Activated naive CD4-positive, alpha-beta T cell treated with anti-CD3 and anti-CD28 coated beads, Interleukin-2, amount 10 ng/mL, durations not matched to agents 5 hours and 36 hours (primary cell): ENCODE results near the gene LGR6. TPM values are rescaled to one million over a fixed set of nuclear protein-coding genes. Genes with fewer than 3 reads are reported as not detected.

Experiments
- total RNA-seq, 2 experiments: library from RNA; stranded (reverse); gene quantifications; one replicate each; pipeline ENCODE4 v1.2.3, GENCODE V29; 2021

The LGR6 gene
- total RNA-seq, result not detected

DNA sequence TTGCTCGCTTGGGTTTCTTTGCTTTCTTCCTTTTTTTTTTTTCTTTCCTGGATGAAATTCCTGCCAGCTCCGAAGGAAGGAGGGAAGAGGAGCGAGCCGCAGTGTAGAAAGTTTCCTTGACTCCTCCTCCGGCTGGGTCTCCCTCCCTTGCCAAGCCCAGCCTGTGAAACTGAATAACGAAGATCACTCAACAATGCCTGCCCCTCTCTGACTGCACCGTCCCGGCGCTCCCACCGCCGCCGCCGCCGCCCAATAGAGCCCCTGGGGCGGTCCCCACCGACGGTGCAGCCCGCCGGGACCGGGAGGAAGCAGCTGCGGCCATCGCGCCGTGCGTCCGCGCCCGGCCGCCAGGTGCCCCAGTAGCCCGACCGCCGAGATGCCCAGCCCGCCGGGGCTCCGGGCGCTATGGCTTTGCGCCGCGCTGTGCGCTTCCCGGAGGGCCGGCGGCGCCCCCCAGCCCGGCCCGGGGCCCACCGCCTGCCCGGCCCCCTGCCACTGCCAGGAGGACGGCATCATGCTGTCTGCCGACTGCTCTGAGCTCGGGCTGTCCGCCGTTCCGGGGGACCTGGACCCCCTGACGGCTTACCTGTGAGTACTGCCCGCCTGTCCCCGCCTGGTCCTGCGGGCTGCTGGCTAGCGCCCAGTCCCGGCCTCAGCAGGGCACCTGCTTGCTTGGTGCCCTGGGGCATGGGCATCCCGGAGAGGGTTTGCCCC, at the start of gene LGR6:
Gene LGR6 (plus strand): TSS at position 186 of the 714 bp plus-strand sequence. CDS start 191 bp downstream, at position 377.

DNA sequence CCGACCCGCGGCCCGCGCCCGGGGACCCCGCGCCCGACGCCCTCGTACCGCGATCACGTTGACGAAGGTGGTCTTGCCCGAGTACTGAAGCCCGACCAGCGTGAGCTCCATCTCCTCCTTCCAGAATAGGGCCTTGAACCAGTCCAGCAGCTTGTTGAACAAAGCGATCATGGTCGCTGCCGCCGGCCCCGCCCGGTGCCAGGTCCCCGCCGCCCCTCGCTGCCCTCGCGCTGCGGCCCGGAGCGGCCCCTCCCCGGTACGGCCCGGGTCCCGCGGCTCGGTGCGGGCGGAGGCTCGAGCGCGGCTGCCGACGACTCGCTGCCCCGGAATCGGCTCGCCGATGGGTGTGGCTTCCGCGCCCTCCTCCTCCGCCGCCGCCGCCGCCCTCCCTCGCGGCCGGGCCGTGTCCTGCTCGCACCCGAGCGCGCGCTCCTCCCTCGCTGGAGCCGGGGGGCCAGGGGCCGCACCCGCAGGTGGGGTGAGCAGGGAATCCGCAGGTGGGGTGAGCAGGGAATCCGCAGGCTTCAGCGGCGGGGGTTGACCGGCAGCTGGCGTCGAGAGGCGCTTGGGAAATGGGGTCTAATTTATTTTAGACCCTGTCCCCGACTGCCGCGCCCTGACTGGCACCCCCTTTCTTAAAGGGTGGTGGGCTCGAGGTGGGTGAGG, 49.1 kb upstream of the LGR6 start, which contains the start of gene ARL8A:
Gene ARL8A (minus strand): TSS at position 336 of the 666 bp plus-strand sequence. CDS start 165 bp downstream, at position 171.

DNA sequence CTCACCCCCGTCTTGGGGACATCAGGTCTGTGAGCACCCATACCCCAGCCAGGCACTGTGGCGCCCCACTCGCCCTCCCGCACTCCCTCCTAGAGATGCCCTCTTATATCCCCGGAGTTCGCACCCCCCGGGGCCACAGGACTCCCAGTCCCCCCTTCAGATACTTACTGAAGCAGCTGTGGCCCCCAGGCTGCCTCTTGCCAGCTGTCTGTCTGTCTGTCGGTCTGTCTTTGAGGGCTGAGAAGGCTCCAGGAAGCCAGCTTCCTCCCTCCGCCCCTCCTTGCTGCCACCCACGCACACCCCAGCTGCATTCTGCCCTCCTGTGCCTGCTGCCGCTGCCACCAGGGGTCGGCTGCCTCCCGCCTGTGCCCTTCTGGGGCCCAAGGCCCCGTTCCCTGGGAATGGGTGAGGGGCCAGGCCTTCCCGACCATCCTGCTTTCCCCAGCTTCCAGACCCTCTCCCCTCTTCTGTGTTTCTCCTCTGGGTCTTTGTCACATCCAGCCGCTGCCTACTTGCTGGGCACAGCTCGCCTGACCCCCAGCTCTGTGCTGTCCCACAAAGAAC, 33.1 kb upstream of the LGR6 start, which contains the start of gene PTPN7:
Gene PTPN7 (minus strand): TSS at position 226 of the 564 bp plus-strand sequence. CDS start 1,200 bp downstream, outside the sequence.

GRCh38 chr1:202348509-202349205, 155.1 kb downstream of the LGR6 start, which contains the start of gene PPP1R12B:
PPP1R12B (plus strand) TSS chr1:202348699; CDS start chr1:202348852, 153 bp downstream.

Other genes starting within 250 kb of the LGR6 start
- gene LMOD1, start 247.3 kb upstream of the LGR6 start, total RNA-seq, result not detected
- 10 to 100 TPM; 39.1 to 39.3 TPM for gene TIMM17A, start 238.3 kb upstream of the LGR6 start, total RNA-seq
- 10 to 100 TPM; 25.6 to 27.3 TPM for gene RNPEP, start 211.2 kb upstream of the LGR6 start, total RNA-seq
- under 1 TPM; 0.33 to 0.41 TPM for gene ELF3, start 183.2 kb upstream of the LGR6 start, total RNA-seq
- not detected for gene GPR37L1, start 70.9 kb upstream of the LGR6 start, total RNA-seq
- 10 to 100 TPM; 49.5 to 50.4 TPM for gene ARL8A, start 49.1 kb upstream of the LGR6 start, total RNA-seq
- gene PTPN7, start 33.2 kb upstream of the LGR6 start, total RNA-seq, result 100 to 1,000 TPM; 166 to 167 TPM
- 10 to 100 TPM; 46.6 to 49.2 TPM for gene UBE2T, start 148.1 kb downstream of the LGR6 start, total RNA-seq
- 10 to 100 TPM; 17.4 to 17.5 TPM for gene PPP1R12B, start 154.9 kb downstream of the LGR6 start, total RNA-seq